ENCODE data around the gene AIP.
"Not testable (repeated sequence)": the region's sequence is repeated elsewhere in the genome, so short reads cannot be mapped to it uniquely, and the experiment has no call there.

The AIP gene

GRCh38 chr11:67449116-67449844 is 33.5 kb upstream of the AIP start:
- DNase-seq: no peak

- no peak for DNase-seq
These were observed 31.8 kb upstream of the AIP start for GRCh38 chr11:67450796-67451657.

GRCh38 chr11:67451658-67451976 is 31.2 kb upstream of the AIP start:
- DNase-seq: no peak

- no peak for DNase-seq
These were observed 30.5 kb upstream of the AIP start, which contains the start of gene GPR152 for GRCh38 chr11:67452141-67452952. GPR152 (minus strand) TSS chr11:67452729; CDS start chr11:67452724, 5 bp downstream.

- DNase-seq: no peak
These were observed 28.8 kb upstream of the AIP start for GRCh38 chr11:67453816-67454732.

GRCh38 chr11:67455054-67455453 is 27.8 kb upstream of the AIP start, which contains the start of gene CABP4:
CABP4 (plus strand) TSS chr11:67455354; CDS start chr11:67455424, 70 bp downstream.
- no peak for DNase-seq

- no peak for DNase-seq
These were observed 26.6 kb upstream of the AIP start for GRCh38 chr11:67456068-67456705.

GRCh38 chr11:67457453-67457852 is 25.4 kb upstream of the AIP start:
- no peak for DNase-seq

- DNase-seq: no peak
These were observed 24.6 kb upstream of the AIP start for GRCh38 chr11:67458266-67458665.

- DNase-seq: no peak
These were observed 19.6 kb upstream of the AIP start for GRCh38 chr11:67463186-67463585.

GRCh38 chr11:67463680-67464410 is 19.0 kb upstream of the AIP start:
- DNase-seq: peak in 1 of 2 donors; percentile 68

- DNase-seq: peak; percentile 95 to 96
These were observed 18.2 kb upstream of the AIP start for GRCh38 chr11:67464411-67465188.

GRCh38 chr11:67465189-67465510 is 17.7 kb upstream of the AIP start:
- no peak for DNase-seq

GRCh38 chr11:67465530-67465929 is 17.3 kb upstream of the AIP start:
- not testable (repeated sequence) for DNase-seq

GRCh38 chr11:67466367-67466766 is 16.5 kb upstream of the AIP start:
- DNase-seq: no peak

GRCh38 chr11:67466962-67467771 is 15.7 kb upstream of the AIP start:
- no peak for DNase-seq

- no peak for DNase-seq
These were observed 14.8 kb upstream of the AIP start for GRCh38 chr11:67468056-67468455.

- no peak for DNase-seq
These were observed 14.4 kb upstream of the AIP start for GRCh38 chr11:67468456-67468758.

- peak; percentile 94 for DNase-seq
These were observed 13.9 kb upstream of the AIP start, which contains the start of gene TMEM134 for GRCh38 chr11:67468759-67469507. TMEM134 (minus strand) TSS chr11:67469251; CDS start chr11:67469192, 59 bp downstream.

Data from CD4-positive, alpha-beta T cell treated with Interleukin-4 for 1 hour (primary cell).